ENCODE measurements around the gene ERV3-1. TPM values are rescaled to one million over a fixed set of nuclear protein-coding genes. Genes with fewer than 3 reads are reported as not detected.
"Not testable (repeated sequence)": the region's sequence is repeated elsewhere in the genome, so short reads cannot be mapped to it uniquely, and the experiment has no call there.

Gene ERV3-1
- total RNA-seq, 1 experiment from 2014 or later = 22.5 TPM

DNA sequence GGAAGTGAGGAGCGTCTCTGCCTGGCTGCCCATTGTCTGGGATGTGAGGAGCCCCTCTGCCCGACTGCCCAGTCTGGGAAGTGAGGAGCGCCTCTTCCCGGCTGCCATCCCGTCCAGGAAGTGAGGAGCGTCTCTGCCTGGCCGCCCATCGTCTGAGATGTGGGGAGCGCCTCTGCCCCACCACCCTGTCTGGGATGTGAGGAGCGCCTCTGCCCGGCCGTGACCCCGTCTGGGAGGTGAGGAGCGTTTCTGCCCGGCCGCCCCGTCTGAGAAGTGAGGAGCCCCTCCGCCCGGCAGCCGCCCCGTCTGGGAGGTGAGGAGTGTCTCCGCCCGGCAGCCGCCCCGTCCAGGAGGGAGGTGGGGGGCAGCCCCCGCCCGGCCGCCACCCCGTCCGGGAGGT lies 26.9 kb upstream of the ERV3-1 start:
- H3F3A ChIP-seq (ENCODE audit: insufficient read depth, low read depth); H3K36me3 ChIP-seq (ENCODE audit: low read depth); H3K9me3 ChIP-seq (ENCODE audit: insufficient read depth, low read depth); POLR2A ChIA-PET (ENCODE audit: unreplicated experiment); DNase-seq; intact Hi-C loops (cut with micrococcal nuclease; ENCODE audit: unreplicated experiment); H3K9me2 ChIP-seq (ENCODE audit: insufficient read depth); BruUV-seq (replicated peaks); H3K27me3 ChIP-seq (ENCODE audit: insufficient read depth, low read depth); H3K4me2 ChIP-seq; H2AFZ ChIP-seq; H3K4me3 ChIP-seq; H3K4me1 ChIP-seq (replicated peaks; ENCODE audit: insufficient read depth); H4K20me1 ChIP-seq (ENCODE audit: insufficient read depth); H3K79me2 ChIP-seq (ENCODE audit: low read depth); H3K27ac ChIP-seq; CTCF ChIA-PET: not testable (repeated sequence)

DNA sequence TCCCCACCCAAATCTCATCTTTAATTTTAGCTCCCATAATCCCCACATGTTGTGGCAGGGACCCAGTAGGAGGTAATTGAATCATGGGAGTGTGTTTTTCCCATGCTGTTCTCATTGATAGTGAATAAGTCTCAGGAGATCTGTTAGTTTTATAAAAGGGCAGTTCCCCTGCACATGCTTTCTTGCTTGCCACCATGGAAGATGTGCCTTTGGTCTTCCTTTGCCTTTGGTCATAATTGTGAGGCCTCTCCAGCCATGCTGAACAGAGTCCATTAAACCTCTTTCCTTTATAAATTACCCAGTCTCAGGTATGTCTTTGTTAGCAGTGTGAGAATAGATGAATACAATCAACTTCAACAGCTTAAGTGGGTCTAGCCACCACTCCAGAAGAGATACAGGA lies 18.5 kb upstream of the ERV3-1 start:
- H3K4me1 ChIP-seq (replicated peaks; ENCODE audit: insufficient read depth); DNase-seq; CTCF ChIA-PET; H3K27ac ChIP-seq; H2AFZ ChIP-seq; H3K27me3 ChIP-seq (ENCODE audit: insufficient read depth, low read depth); H3K4me2 ChIP-seq; H3K4me3 ChIP-seq; H3F3A ChIP-seq (ENCODE audit: insufficient read depth, low read depth); BruUV-seq (replicated peaks); H3K36me3 ChIP-seq (ENCODE audit: low read depth); intact Hi-C loops (cut with micrococcal nuclease; ENCODE audit: unreplicated experiment); POLR2A ChIA-PET (ENCODE audit: unreplicated experiment); H4K20me1 ChIP-seq (ENCODE audit: insufficient read depth); H3K9me3 ChIP-seq (ENCODE audit: insufficient read depth, low read depth); H3K79me2 ChIP-seq (ENCODE audit: low read depth); H3K9me2 ChIP-seq (ENCODE audit: insufficient read depth): not testable (repeated sequence)

DNA sequence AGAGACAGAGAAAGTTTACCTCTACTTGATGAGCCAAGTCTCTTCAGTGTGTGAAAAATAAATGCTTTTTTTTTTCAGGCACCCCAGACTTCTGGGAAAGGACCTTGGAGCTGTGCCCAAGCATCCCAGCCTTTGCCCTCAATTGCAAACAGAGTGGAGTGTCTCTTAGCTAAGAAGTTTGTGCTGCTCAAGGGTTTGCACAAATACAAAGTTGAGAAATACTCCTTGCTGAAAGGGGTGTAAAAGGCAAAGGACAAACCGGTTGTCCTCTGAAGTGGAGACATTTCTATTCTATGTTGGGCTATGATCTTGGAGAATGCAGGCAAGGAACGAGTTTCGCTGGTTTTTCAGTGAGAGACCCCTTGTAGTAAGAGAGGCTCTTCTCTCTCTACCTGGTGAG lies 14.5 kb upstream of the ERV3-1 start:
- H3K79me2 ChIP-seq (ENCODE audit: low read depth); intact Hi-C loops (cut with micrococcal nuclease; ENCODE audit: unreplicated experiment); CTCF ChIA-PET; H3K4me1 ChIP-seq (replicated peaks; ENCODE audit: insufficient read depth); H3K4me3 ChIP-seq; DNase-seq; H3K36me3 ChIP-seq (ENCODE audit: low read depth); H3K9me3 ChIP-seq (ENCODE audit: insufficient read depth, low read depth); H2AFZ ChIP-seq; POLR2A ChIA-PET (ENCODE audit: unreplicated experiment); H3K27ac ChIP-seq; H3K27me3 ChIP-seq (ENCODE audit: insufficient read depth, low read depth); H3K9me2 ChIP-seq (ENCODE audit: insufficient read depth); H4K20me1 ChIP-seq (ENCODE audit: insufficient read depth); H3K4me2 ChIP-seq; BruUV-seq (replicated peaks); H3F3A ChIP-seq (ENCODE audit: insufficient read depth, low read depth): not testable (repeated sequence)

DNA sequence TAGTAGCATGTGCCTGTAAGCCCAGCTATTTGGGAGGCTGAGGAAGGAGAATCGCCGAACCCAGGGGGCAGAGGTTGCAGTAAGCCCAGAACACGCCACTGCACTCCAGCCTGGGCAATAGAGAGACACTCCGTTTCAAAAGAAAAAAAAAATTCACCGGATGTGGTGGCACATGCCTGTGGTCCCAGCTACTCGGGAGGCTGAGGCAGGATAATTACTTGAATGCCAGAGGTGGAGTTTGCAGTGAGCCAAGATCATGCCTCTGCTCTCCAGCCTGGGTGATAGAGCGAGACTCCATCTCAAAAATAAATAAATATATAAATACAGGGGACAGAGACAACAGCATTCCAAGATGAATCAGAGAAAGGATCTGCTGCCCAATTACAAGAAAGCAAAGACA lies 3.4 kb upstream of the ERV3-1 start:
- H2AFZ ChIP-seq; H3K4me3 ChIP-seq; H4K20me1 ChIP-seq (ENCODE audit: insufficient read depth); H3K9me2 ChIP-seq (ENCODE audit: insufficient read depth); CTCF ChIA-PET; H3K4me2 ChIP-seq; BruUV-seq (replicated peaks); H3K36me3 ChIP-seq (ENCODE audit: low read depth); H3K27ac ChIP-seq; DNase-seq; H3K4me1 ChIP-seq (replicated peaks; ENCODE audit: insufficient read depth); H3K27me3 ChIP-seq (ENCODE audit: insufficient read depth, low read depth); H3F3A ChIP-seq (ENCODE audit: insufficient read depth, low read depth); intact Hi-C loops (cut with micrococcal nuclease; ENCODE audit: unreplicated experiment); H3K9me3 ChIP-seq (ENCODE audit: insufficient read depth, low read depth); POLR2A ChIA-PET (ENCODE audit: unreplicated experiment): not testable (repeated sequence)
- peaks cover 15% of the 10 kb centered on the region for H3K79me2 ChIP-seq (ENCODE audit: low read depth)

DNA sequence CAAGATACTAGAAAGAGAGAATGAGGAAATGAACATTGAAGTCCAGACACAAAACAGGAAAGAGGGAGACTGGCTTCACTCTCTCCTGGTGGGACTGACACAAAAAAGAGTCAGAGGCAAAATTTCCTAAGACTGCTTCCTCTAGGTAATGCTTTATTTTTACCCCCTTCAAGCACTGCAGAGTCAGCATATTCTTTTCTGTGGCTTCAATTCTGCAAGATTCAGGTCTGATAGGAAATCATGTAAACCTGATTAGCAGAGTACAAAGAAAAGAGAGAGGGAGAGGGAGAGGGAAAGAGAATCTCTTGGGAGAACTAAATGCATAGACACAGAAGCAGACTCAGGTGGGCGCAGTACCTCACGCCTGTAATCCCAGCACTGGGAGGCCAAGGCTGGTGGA lies 2.9 kb upstream of the ERV3-1 start:
- H3K4me1 ChIP-seq (replicated peaks; ENCODE audit: insufficient read depth); H2AFZ ChIP-seq; POLR2A ChIA-PET (ENCODE audit: unreplicated experiment); CTCF ChIA-PET; H3K4me3 ChIP-seq; H3K36me3 ChIP-seq (ENCODE audit: low read depth); H3K27me3 ChIP-seq (ENCODE audit: insufficient read depth, low read depth); H3F3A ChIP-seq (ENCODE audit: insufficient read depth, low read depth); DNase-seq; intact Hi-C loops (cut with micrococcal nuclease; ENCODE audit: unreplicated experiment); BruUV-seq (replicated peaks); H3K4me2 ChIP-seq; H4K20me1 ChIP-seq (ENCODE audit: insufficient read depth); H3K9me2 ChIP-seq (ENCODE audit: insufficient read depth); H3K27ac ChIP-seq; H3K9me3 ChIP-seq (ENCODE audit: insufficient read depth, low read depth): not testable (repeated sequence)
- peaks cover 20% of the 10 kb centered on the region for H3K79me2 ChIP-seq (ENCODE audit: low read depth)

DNA sequence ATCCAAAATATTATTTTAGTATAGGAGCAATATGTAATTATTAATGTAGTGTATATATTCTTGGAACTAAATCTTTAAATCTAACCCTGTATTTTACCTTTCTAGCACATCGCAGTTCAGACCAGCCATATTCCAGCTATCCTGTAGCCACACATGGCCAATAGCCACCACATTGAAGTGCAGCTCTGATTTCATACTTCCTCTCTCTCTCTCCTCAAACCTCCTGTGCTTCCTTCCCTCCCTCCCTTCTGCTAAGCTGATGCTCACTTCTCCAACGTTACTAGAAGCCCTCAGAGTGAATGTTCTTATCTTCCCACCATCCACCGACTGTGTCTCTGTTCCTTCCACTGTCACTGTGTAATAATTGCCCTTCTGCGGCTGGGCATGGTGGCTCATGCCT lies 549 bp upstream of the ERV3-1 start:
- Histone ChIP-seq H3K4me2 (peak overlapping the region; percentile 94), H3K36me3 (ENCODE audit: low read depth) (peaks cover 29% of the 10 kb centered on the region), H3K9me3 (ENCODE audit: insufficient read depth, low read depth) (peaks cover 19% of the 10 kb centered on the region; the same call in 1 of the 2 replicates), H3K79me2 (ENCODE audit: low read depth) (peaks cover 39% of the 10 kb centered on the region), H2AFZ (peak overlapping the region; percentile 85), H3K4me3 (peak overlapping the region; percentile 77; the same call in 1 of the 2 replicates)
- H3K27me3 ChIP-seq (ENCODE audit: insufficient read depth, low read depth); DNase-seq; H3K9me2 ChIP-seq (ENCODE audit: insufficient read depth); CTCF ChIA-PET; H3F3A ChIP-seq (ENCODE audit: insufficient read depth, low read depth); H4K20me1 ChIP-seq (ENCODE audit: insufficient read depth); BruUV-seq (replicated peaks); H3K27ac ChIP-seq; intact Hi-C loops (cut with micrococcal nuclease; ENCODE audit: unreplicated experiment); H3K4me1 ChIP-seq (replicated peaks; ENCODE audit: insufficient read depth): not testable (repeated sequence)
- POLR2A ChIA-PET (ENCODE audit: unreplicated experiment) = interaction anchor here (0.5 to 1.2 kb wide), 2 partner anchors 31 to 84 kb away, joined by 4 to 9 read pairs; no protein-coding TSS in a partner anchor

Data from PC-9 (cell line).